H1 (cell line): ENCODE data around the gene NDUFB5. TPM values are rescaled to one million over a fixed set of nuclear protein-coding genes. Genes with fewer than 3 reads are reported as not detected.

Source experiments
- CBX8 ChIP-seq: fragments of 300-800, 300-1000 bp; sonication (generic); IDR thresholded peaks from 2 replicates; pipeline ENCODE4 v1.7.1; 2016; ENCODE audit warnings: low read depth, low read length, borderline replicate concordance
- CEBPB ChIP-seq: IDR thresholded peaks from 2 replicates; pipeline ENCODE4 v1.6.1; 2012; ENCODE audit warnings: low read depth, low read length
- EZH2 ChIP-seq: fragments of 200-600 bp; sonication (generic); IDR thresholded peaks from 2 replicates; pipeline ENCODE4 v1.7.1; 2012; ENCODE audit warnings: low read depth, mild to moderate bottlenecking, moderate library complexity, low read length, inconsistent platforms; ENCODE audit not compliant: severe bottlenecking
- JUN ChIP-seq: IDR thresholded peaks from 2 replicates; pipeline ENCODE4 v1.6.1; 2011; ENCODE audit warnings: low read depth, mild to moderate bottlenecking, improper control_type of control experiment, low read length
- KDM4A ChIP-seq: IDR thresholded peaks from one replicate; pipeline ENCODE4 v1.7.1; 2012; ENCODE audit warnings: low read depth, mild to moderate bottlenecking, moderate library complexity, low read length, inconsistent platforms; ENCODE audit not compliant: severe bottlenecking
- POLR2AphosphoS5 ChIP-seq: IDR thresholded peaks from 2 replicates; pipeline ENCODE4 v1.6.1; 2011; ENCODE audit warnings: low read depth, low read length
- TAF7 ChIP-seq: optimal IDR thresholded peaks from 2 replicates; pipeline ENCODE3; 2011; ENCODE audit warnings: low read depth, mild to moderate bottlenecking, inconsistent platforms, low read length, moderate library complexity, borderline replicate concordance
- polyA plus RNA-seq, 7 experiments: library from polyadenylated mRNA; depleted of rRNA in 3 of 7; stranded (reverse) in 5 of 7; unstranded in 2 of 7; fragments of >200 nt in 5 of 7; fragments of 200-250 nt in 2 of 7; gene quantifications; 1 replicate in 5 of 7; 2 replicates in 1 of 7; 4 replicates in 1 of 7; pipeline versions ENCODE4 v1.2.1 to v1.2.3, GENCODE V29; 2011 to 2013; ENCODE audit warnings: missing spikeins in 2 of 7, mixed read lengths in 2 of 7
- total RNA-seq: library from RNA; stranded (reverse); fragmentation: NEBNext Ultra II Directional; extraction: Animal tissue kit (Norgen Biotek cat#: 25700); gene quantifications from 2 replicates; pipeline ENCODE4 v1.2.1, GENCODE V29; 2021

The NDUFB5 gene
- total and polyA plus RNA-seq, 2 of the 8 experiments (the other 6 are each of a cell fraction or from before 2014, with no cell fraction given), result 46.1 to 85.8 TPM

- no peak for TF ChIP-seq TAF7
- no peak for TF ChIP-seq KDM4A
- no peak for TF ChIP-seq CBX8
- no peak for TF ChIP-seq EZH2
- TF ChIP-seq CEBPB, result no peak
- no peak for TF ChIP-seq POLR2AphosphoS5
- TF ChIP-seq JUN, result no peak
- TF ChIP-seq, all 59 proteins: peak for 0
Observed at GRCh38 chr3:179560791-179561190, 43.8 kb upstream of the NDUFB5 start (continued).
